ENCODE results near the gene FRG2.
A peak's percentile ranks its signal among the peaks of the same experiment; 100 is the strongest.
"Not testable (repeated sequence)": the region's sequence is repeated elsewhere in the genome, so short reads cannot be mapped to it uniquely, and the experiment has no call there.

The FRG2 gene

GRCh38 chr4:190021973-190022372 lies 5.1 kb downstream of the FRG2 start:
- not testable (repeated sequence) for H3K27me3 ChIP-seq (ENCODE audit: insufficient read depth, low read length); H3K4me1 ChIP-seq (ENCODE audit: insufficient read depth, low read length); H3K36me3 ChIP-seq (ENCODE audit: insufficient read depth, low read length); H3K4me3 ChIP-seq (ENCODE audit: low read length); H3K27ac ChIP-seq (ENCODE audit: low read depth, low read length); H3K9ac ChIP-seq (ENCODE audit: low read depth, low read length)
- peaks cover 40% of the 10 kb centered on the region for H3K9me3 ChIP-seq (ENCODE audit: insufficient read depth, low read depth, low read length)
- WGBS = 66% methylated on average over 21 of the region's 39 CpGs

DNA sequence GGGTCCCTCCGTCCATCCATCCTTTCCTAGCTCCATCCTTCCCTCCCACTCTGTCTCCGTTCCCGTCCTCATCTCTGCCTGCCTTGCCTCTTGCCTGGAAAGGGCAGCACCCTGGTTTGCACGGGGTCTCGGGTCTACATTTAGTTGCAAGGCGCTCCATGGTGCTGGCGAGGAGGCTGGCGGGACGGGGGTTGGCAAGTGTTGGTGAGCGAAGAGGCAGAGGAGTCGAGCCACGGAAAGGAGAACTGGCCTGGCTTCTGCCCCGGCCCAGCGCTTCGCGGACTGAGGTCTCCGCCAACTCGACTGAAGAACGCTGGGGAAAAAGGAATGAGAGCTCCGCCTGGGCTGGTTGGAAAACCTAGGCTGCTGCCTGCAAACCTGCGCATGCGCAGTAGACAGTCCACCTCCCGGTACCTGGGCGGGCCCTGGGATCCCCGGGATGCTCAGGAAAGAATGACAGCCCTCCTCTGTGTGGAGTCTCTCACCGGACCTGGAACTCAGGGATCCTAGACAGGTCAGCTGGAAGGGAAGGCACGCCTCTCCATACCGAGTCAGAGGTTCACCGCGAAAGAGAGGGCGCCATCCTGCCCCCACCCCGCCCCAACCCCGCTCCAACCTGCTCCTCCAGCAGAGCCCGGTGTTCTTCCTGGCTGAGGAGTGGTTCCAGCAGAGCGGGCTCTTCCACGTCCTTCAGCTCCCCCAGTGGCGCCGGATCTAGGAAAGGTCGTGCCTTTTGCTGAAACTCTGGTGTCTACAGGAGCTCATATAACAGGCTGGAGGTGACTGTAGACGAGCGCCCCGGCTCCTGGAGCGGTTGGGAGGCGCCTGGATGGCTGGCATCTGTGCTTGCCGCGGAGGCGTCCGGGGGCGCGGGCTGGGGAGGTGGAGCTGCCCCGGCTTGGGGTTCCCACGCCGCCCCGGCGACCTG lies 6.0 kb downstream of the FRG2 start:
- Histone ChIP-seq H3K36me3 (ENCODE audit: insufficient read depth, low read length) (no peaks in the 10 kb centered on the region), H3K4me1 (ENCODE audit: insufficient read depth, low read length) (no peaks in the 10 kb centered on the region), H3K4me3 (ENCODE audit: low read length) (no peak overlapping the region), H3K9me3 (ENCODE audit: insufficient read depth, low read depth, low read length) (peaks cover 48% of the 10 kb centered on the region), H3K9ac (ENCODE audit: low read depth, low read length) (no peak overlapping the region), H3K27ac (ENCODE audit: low read depth, low read length) (no peak overlapping the region), H3K27me3 (ENCODE audit: insufficient read depth, low read length) (peaks cover 6% of the 10 kb centered on the region)
- WGBS = 90% methylated on average over 55 of the region's 55 CpGs

DNA sequence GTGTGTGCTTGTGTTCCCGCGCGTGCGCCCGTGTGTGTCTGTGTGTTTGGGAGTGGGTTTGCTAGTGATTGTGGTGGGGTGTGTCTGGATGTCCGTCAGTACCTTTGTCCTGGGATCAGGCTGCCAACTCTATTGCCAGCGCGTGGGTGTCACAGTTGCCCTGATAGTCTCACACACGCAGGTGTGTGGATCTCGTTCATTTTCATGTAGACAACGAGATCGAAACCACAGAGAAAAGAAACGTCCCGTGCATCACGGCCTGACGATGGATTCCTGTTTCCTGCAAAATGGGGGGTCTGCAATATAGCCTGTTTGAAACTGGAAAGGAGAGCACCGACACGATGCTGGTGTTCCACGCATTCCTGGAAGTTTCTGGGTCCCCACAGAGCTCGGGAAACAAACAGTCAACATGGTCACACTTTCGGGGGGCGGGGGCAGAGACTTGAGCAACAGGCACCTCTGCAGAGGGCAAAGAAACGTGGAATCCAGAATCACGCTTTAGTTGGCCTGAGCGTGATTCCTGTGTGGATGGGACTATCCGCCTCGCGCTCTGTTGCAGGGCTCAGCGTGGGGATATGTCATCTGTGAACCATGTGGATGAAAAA lies 7.1 kb downstream of the FRG2 start:
- H3K9me3 ChIP-seq (ENCODE audit: insufficient read depth, low read depth, low read length) = peaks cover 58% of the 10 kb centered on the region
- H3K9ac ChIP-seq (ENCODE audit: low read depth, low read length); H3K4me3 ChIP-seq (ENCODE audit: low read length); H3K4me1 ChIP-seq (ENCODE audit: insufficient read depth, low read length); H3K27ac ChIP-seq (ENCODE audit: low read depth, low read length); H3K36me3 ChIP-seq (ENCODE audit: insufficient read depth, low read length); H3K27me3 ChIP-seq (ENCODE audit: insufficient read depth, low read length): not testable (repeated sequence)
- WGBS = 86% methylated on average over 27 of the region's 29 CpGs

DNA sequence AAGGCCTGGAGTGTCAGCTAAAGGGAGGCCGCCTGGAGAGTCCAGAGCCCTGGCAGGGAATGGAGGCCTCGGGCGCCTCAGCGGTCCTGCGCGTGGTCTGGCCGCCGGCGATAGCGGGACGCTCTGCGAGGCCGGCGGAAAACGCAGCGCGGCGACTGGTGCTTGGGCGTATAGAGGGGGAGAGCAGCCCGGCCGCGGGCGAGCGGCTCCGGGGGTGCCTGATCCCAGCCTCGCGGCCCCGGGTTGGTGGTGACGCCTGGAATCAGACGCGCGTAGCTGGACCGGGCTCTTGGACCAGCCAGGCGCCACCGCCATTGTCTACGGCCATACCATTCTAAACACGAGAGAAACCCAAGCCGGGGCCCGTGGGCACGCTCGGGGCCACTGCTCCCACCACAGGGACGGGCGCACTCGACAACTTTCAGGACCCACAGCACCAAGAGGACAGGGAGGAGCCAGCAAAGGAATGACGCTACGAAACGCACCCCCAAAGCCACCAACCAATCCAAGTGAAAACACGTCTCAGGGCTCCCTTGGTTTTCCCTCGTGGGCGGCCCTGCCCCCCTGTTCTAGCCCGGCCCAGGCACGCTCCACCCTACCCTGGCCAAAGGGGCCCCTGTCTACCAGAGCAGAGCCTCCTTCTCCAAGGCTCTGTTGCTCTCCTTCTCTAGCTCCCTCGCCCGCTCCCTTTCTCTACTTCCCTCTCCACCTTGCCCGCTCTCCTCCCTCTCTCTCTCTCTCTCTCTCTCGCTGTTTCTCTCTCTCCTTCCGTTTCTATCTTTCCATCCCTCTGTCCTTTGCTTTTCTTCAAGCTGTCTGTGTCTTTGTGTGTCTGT lies 7.8 kb downstream of the FRG2 start:
- peaks cover 62% of the 10 kb centered on the region for H3K9me3 ChIP-seq (ENCODE audit: insufficient read depth, low read depth, low read length)
- no peak overlapping the region for H3K27ac ChIP-seq (ENCODE audit: low read depth, low read length)
- no peak overlapping the region for H3K4me3 ChIP-seq (ENCODE audit: low read length)
- H3K27me3 ChIP-seq (ENCODE audit: insufficient read depth, low read length) = peaks cover 6% of the 10 kb centered on the region
- H3K36me3 ChIP-seq (ENCODE audit: insufficient read depth, low read length) = no peaks in the 10 kb centered on the region
- 94% methylated on average over 56 of the region's 57 CpGs for WGBS
- no peak overlapping the region for H3K9ac ChIP-seq (ENCODE audit: low read depth, low read length)
- no peaks in the 10 kb centered on the region for H3K4me1 ChIP-seq (ENCODE audit: insufficient read depth, low read length)

- Histone ChIP-seq H3K4me3 (ENCODE audit: low read length) (no peak overlapping the region), H3K9me3 (ENCODE audit: insufficient read depth, low read depth, low read length) (peaks cover 67% of the 10 kb centered on the region), H3K9ac (ENCODE audit: low read depth, low read length) (no peak overlapping the region), H3K4me1 (ENCODE audit: insufficient read depth, low read length) (no peaks in the 10 kb centered on the region), H3K27ac (ENCODE audit: low read depth, low read length) (no peak overlapping the region), H3K36me3 (ENCODE audit: insufficient read depth, low read length) (no peaks in the 10 kb centered on the region), H3K27me3 (ENCODE audit: insufficient read depth, low read length) (peaks cover 6% of the 10 kb centered on the region)
- WGBS = 87% methylated on average over 38 of the region's 38 CpGs
These were observed 8.7 kb downstream of the FRG2 start for GRCh38 chr4:190018201-190018920.

GRCh38 chr4:190017357-190018200 lies 9.5 kb downstream of the FRG2 start:
- 93% methylated on average over 62 of the region's 62 CpGs for WGBS
- peaks cover 6% of the 10 kb centered on the region for H3K27me3 ChIP-seq (ENCODE audit: insufficient read depth, low read length)

GRCh38 chr4:190016369-190017289 lies 10.4 kb downstream of the FRG2 start:
- 92% methylated on average over 43 of the region's 43 CpGs for WGBS
- Histone ChIP-seq H3K4me3 (ENCODE audit: low read length) (no peak overlapping the region), H3K27me3 (ENCODE audit: insufficient read depth, low read length) (peaks cover 6% of the 10 kb centered on the region), H3K9ac (ENCODE audit: low read depth, low read length) (no peak overlapping the region), H3K9me3 (ENCODE audit: insufficient read depth, low read depth, low read length) (peaks cover 80% of the 10 kb centered on the region), H3K4me1 (ENCODE audit: insufficient read depth, low read length) (no peaks in the 10 kb centered on the region), H3K36me3 (ENCODE audit: insufficient read depth, low read length) (no peaks in the 10 kb centered on the region), H3K27ac (ENCODE audit: low read depth, low read length) (no peak overlapping the region)

More at GRCh38 chr4:190017357-190018200, 9.5 kb downstream of the FRG2 start:
- H3K27ac ChIP-seq (ENCODE audit: low read depth, low read length) = no peak overlapping the region
- H3K36me3 ChIP-seq (ENCODE audit: insufficient read depth, low read length) = no peaks in the 10 kb centered on the region
- H3K4me3 ChIP-seq (ENCODE audit: low read length) = no peak overlapping the region
- peaks cover 72% of the 10 kb centered on the region for H3K9me3 ChIP-seq (ENCODE audit: insufficient read depth, low read depth, low read length)
- no peaks in the 10 kb centered on the region for H3K4me1 ChIP-seq (ENCODE audit: insufficient read depth, low read length)
- no peak overlapping the region for H3K9ac ChIP-seq (ENCODE audit: low read depth, low read length)

DNA sequence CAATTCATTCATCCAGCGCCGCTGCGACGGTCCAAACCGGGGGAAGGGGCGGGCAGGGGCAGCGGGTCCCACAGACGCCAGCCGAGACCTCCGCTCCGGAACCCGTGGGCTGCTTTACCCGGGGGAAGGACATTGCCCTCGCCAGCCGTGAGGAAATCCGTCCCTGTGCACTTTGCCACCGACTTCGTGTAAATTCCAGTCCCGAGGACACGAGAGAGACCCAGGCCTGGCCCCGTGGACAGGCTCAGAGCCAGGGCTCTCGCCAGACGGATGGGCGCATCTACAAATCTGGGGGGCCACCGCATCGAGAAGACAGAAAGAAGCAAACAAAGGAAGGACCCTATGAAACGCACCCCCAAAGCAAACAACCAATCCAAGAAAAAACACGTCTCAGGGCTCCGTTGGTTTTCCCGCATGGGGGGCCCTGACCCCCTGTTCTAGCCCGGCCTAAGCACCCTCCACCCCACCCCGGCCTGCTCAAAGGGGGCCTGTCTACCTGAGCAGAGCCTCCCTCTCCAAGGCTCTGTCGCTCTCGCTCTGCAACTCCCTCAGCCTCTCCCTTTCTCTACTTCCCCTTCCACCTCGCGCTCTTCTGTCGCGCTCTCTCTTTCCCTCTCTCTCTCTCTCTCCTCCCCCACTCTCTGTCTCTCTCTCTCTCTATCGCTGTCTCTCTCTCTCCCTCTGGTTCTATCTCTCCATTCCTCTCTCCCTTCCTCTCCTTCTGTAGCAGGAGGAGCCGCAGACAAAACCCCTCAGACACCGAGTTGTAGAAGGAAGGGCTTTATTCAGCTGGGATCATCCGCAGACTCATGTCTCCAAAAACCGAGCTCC lies 11.3 kb downstream of the FRG2 start:
- H3K4me3 ChIP-seq (ENCODE audit: low read length) = peak overlapping the region; percentile 19; the same call in 1 of the 2 replicates
- no peak overlapping the region for H3K9ac ChIP-seq (ENCODE audit: low read depth, low read length)
- H3K9me3 ChIP-seq (ENCODE audit: insufficient read depth, low read depth, low read length) = peaks cover 76% of the 10 kb centered on the region
- peaks cover 6% of the 10 kb centered on the region for H3K27me3 ChIP-seq (ENCODE audit: insufficient read depth, low read length)
- 92% methylated on average over 43 of the region's 43 CpGs for WGBS
- H3K4me1 ChIP-seq (ENCODE audit: insufficient read depth, low read length) = no peaks in the 10 kb centered on the region
- no peak overlapping the region for H3K27ac ChIP-seq (ENCODE audit: low read depth, low read length)
- no peaks in the 10 kb centered on the region for H3K36me3 ChIP-seq (ENCODE audit: insufficient read depth, low read length)

Data from HUES64 (cell line).